IMR-90 (cell line): Measurements from ENCODE around the gene SDC4. TPM values are rescaled to one million over a fixed set of nuclear protein-coding genes. Genes with fewer than 3 reads are reported as not detected.

Experiments
- polyA plus RNA-seq, 3 experiments: library from polyadenylated mRNA; depleted of rRNA; stranded (reverse); fragments of >200 nt; gene quantifications; 2 replicates each; pipeline ENCODE4 v1.2.3, GENCODE V29; 2012; ENCODE audit warnings: low replicate concordance in 1 of 3
- total RNA-seq: library from RNA; depleted of rRNA; stranded (reverse); fragments of >200 nt; gene quantifications from 2 replicates; pipeline ENCODE4 v1.2.3, GENCODE V29; 2012; rRNA removed

Gene SDC4
- total and polyA plus RNA-seq, 2 of the 4 experiments (the other 2 are of a cell fraction) = 203 to 265 TPM

Other genes with a start within 250 kb of the SDC4 start
- gene KCNS1, start 247.3 kb downstream of the SDC4 start, total RNA-seq = 0.54 and 0.56 TPM in 2 replicates
- 0.46 and 0.62 TPM in 2 replicates for gene KCNS1, start 247.3 kb downstream of the SDC4 start, polyA plus RNA-seq (2012; rRNA removed)
- not detected in 2 replicates for gene WFDC5, start 233.2 kb downstream of the SDC4 start, total RNA-seq
- gene WFDC5, start 233.2 kb downstream of the SDC4 start, polyA plus RNA-seq (2012; rRNA removed) = not detected in 2 replicates
- gene WFDC12, start 224.0 kb downstream of the SDC4 start, total RNA-seq = not detected in 2 replicates
- not detected in 2 replicates for gene WFDC12, start 224.0 kb downstream of the SDC4 start, polyA plus RNA-seq (2012; rRNA removed)
- gene PI3, start 173.5 kb downstream of the SDC4 start, total RNA-seq = not detected in 2 replicates
- gene PI3, start 173.5 kb downstream of the SDC4 start, polyA plus RNA-seq (2012; rRNA removed) = not detected in 2 replicates
- gene SEMG1, start 141.4 kb downstream of the SDC4 start, total RNA-seq = not detected in 2 replicates
- not detected in 2 replicates for gene SEMG1, start 141.4 kb downstream of the SDC4 start, polyA plus RNA-seq (2012; rRNA removed)
- gene SEMG2, start 127.1 kb downstream of the SDC4 start, total RNA-seq = not detected in 2 replicates
- not detected in 2 replicates for gene SEMG2, start 127.1 kb downstream of the SDC4 start, polyA plus RNA-seq (2012; rRNA removed)
- gene SLPI, start 93.9 kb downstream of the SDC4 start, total RNA-seq = not detected in 2 replicates
- gene SLPI, start 93.9 kb downstream of the SDC4 start, polyA plus RNA-seq (2012; rRNA removed) = not detected in 2 replicates
- gene RBPJL, start 41.6 kb downstream of the SDC4 start, total RNA-seq = not detected in 2 replicates
- gene RBPJL, start 41.6 kb downstream of the SDC4 start, polyA plus RNA-seq (2012; rRNA removed) = not detected in 2 replicates
- gene MATN4, start 40.1 kb downstream of the SDC4 start, total RNA-seq = not detected in 2 replicates
- 0.12 and 0.13 TPM in 2 replicates for gene MATN4, start 40.1 kb downstream of the SDC4 start, polyA plus RNA-seq (2012; rRNA removed)
- gene SYS1, start 14.7 kb upstream of the SDC4 start, total RNA-seq = 12.9 and 16.7 TPM in 2 replicates
- 24.6 and 29.2 TPM in 2 replicates for gene SYS1, start 14.7 kb upstream of the SDC4 start, polyA plus RNA-seq (2012; rRNA removed)
- gene TP53TG5, start 29.9 kb upstream of the SDC4 start, total RNA-seq = not detected in 2 replicates
- not detected in 2 replicates for gene TP53TG5, start 29.9 kb upstream of the SDC4 start, polyA plus RNA-seq (2012; rRNA removed)
- 1.1 and 1.3 TPM in 2 replicates for gene DBNDD2, start 59.9 kb upstream of the SDC4 start, total RNA-seq
- gene DBNDD2, start 59.9 kb upstream of the SDC4 start, polyA plus RNA-seq (2012; rRNA removed) = 7.8 and 9.3 TPM in 2 replicates
- gene PIGT, start 67.7 kb upstream of the SDC4 start, total RNA-seq = 27.2 and 31.2 TPM in 2 replicates
- gene PIGT, start 67.7 kb upstream of the SDC4 start, polyA plus RNA-seq (2012; rRNA removed) = 145 and 168 TPM in 2 replicates
- not detected in 2 replicates for gene WFDC2, start 121.3 kb upstream of the SDC4 start, total RNA-seq
- gene WFDC2, start 121.3 kb upstream of the SDC4 start, polyA plus RNA-seq (2012; rRNA removed) = not detected in 2 replicates
- not detected in 2 replicates for gene SPINT3, start 167.2 kb upstream of the SDC4 start, total RNA-seq
- gene SPINT3, start 167.2 kb upstream of the SDC4 start, polyA plus RNA-seq (2012; rRNA removed) = not detected in 2 replicates
- gene WFDC6, start 191.1 kb upstream of the SDC4 start, total RNA-seq = not detected in 2 replicates
- gene WFDC6, start 191.1 kb upstream of the SDC4 start, polyA plus RNA-seq (2012; rRNA removed) = not detected in 2 replicates
- gene EPPIN, start 199.0 kb upstream of the SDC4 start, total RNA-seq = not detected in 2 replicates
- gene EPPIN, start 199.0 kb upstream of the SDC4 start, polyA plus RNA-seq (2012; rRNA removed) = not detected in 2 replicates
- not detected in 2 replicates for gene WFDC8, start 230.9 kb upstream of the SDC4 start, total RNA-seq
- gene WFDC8, start 230.9 kb upstream of the SDC4 start, polyA plus RNA-seq (2012; rRNA removed) = not detected in 2 replicates